ENCODE measurements around the gene RGS12. TPM values are rescaled to one million over a fixed set of nuclear protein-coding genes. Genes with fewer than 3 reads are reported as not detected.

RGS12 gene
- total and polyA plus RNA-seq, 2 donors (not counting 1 experiment from before 2014, with no cell fraction given), result 3.5 to 13.9 TPM

GRCh38 chr4:3320361-3321023, 27.7 kb downstream of the RGS12 start:
- Histone ChIP-seq H3K9ac (ENCODE audit: low read length) (no peak overlapping the region), H3K27ac (ENCODE audit: low read length in 2 of 2) (no peak overlapping the region), H3K4me2 (replicated peaks; ENCODE audit: low read depth, low read length, poor library complexity, severe bottlenecking) (no peak overlapping the region), H3K9me3 (ENCODE audit: control extremely low read depth in 1 of 3, control insufficient read depth in 2 of 3, insufficient read depth in 1 of 3, low read length in 2 of 3) (peaks cover 0 to 10% (median 0%) of the 10 kb centered on the region in 3 donors), H2AFZ (ENCODE audit: insufficient read depth, low read depth, low read length, poor library complexity, severe bottlenecking) (no peak overlapping the region), H3K36me3 (replicated peaks in 1 of 2; ENCODE audit: control extremely low read depth in 1 of 2, control insufficient read depth in 1 of 2, extremely low read depth in 1 of 2, insufficient read depth in 2 of 2, low read length in 1 of 2) (no peaks in the 10 kb centered on the region), H3K4me1 (ENCODE audit: control insufficient read depth in 2 of 2, insufficient read depth in 2 of 2, low read length in 2 of 2) (no peaks in the 10 kb centered on the region), H3K79me2 (ENCODE audit: control insufficient read depth, insufficient read depth, low read length) (no peaks in the 10 kb centered on the region), H3K4me3 (ENCODE audit: control extremely low read depth in 1 of 5, extremely low read depth in 1 of 5, insufficient read depth in 1 of 5, low read depth in 2 of 5, low read length in 4 of 5) (no peak overlapping the region), H4K20me1 (ENCODE audit: control insufficient read depth, insufficient read depth, low read length, poor library complexity, severe bottlenecking) (no peaks in the 10 kb centered on the region), H3K27me3 (replicated peaks in 1 of 4; ENCODE audit: control extremely low read depth in 1 of 4, control insufficient read depth in 3 of 4, insufficient read depth in 4 of 4, low read length in 3 of 4) (no peaks in the 10 kb centered on the region)
- no peak overlapping the region for H3K27ac Mint-ChIP-seq
- H3K4me1 Mint-ChIP-seq, result no peaks in the 10 kb centered on the region
- intact Hi-C loops (cut with micrococcal nuclease), result no loop called here
- H3K27me3 Mint-ChIP-seq, result no peaks in the 10 kb centered on the region
- no peak for DNase-seq
- CTCF ChIA-PET, result interaction anchor here (2.2 kb wide), 1 partner anchor 26 kb away, joined by 7 read pairs; no protein-coding TSS in a partner anchor
- no peak overlapping the region for H3K4me3 Mint-ChIP-seq
- ATAC-seq (ENCODE audit: low read depth), result no peak
- 96% methylated on average over 17 of the region's 21 CpGs for WGBS (ENCODE audit: insufficient coverage)
- TF ChIP-seq CTCF (IDR thresholded peaks at IDR 0.05), result no peak
- no peak for TF ChIP-seq EZH2 (IDR thresholded peaks at IDR 0.05; ENCODE audit: borderline replicate concordance, insufficient read depth, low read depth, low read length, poor library complexity, severe bottlenecking)
- POLR2A ChIA-PET, result no interaction called here
- H3K9me3 Mint-ChIP-seq (ENCODE audit: insufficient read depth), result no peaks in the 10 kb centered on the region

- H3K4me3 Mint-ChIP-seq, result no peak overlapping the region
- Histone ChIP-seq H3K27me3 (replicated peaks in 1 of 4; ENCODE audit: control extremely low read depth in 1 of 4, control insufficient read depth in 3 of 4, insufficient read depth in 4 of 4, low read length in 3 of 4) (no peaks in the 10 kb centered on the region), H3K79me2 (ENCODE audit: control insufficient read depth, insufficient read depth, low read length) (no peaks in the 10 kb centered on the region), H3K27ac (ENCODE audit: low read length in 2 of 2) (no peak overlapping the region), H3K9ac (ENCODE audit: low read length) (no peak overlapping the region), H3K4me3 (ENCODE audit: control extremely low read depth in 1 of 5, extremely low read depth in 1 of 5, insufficient read depth in 1 of 5, low read depth in 2 of 5, low read length in 4 of 5) (no peak overlapping the region), H4K20me1 (ENCODE audit: control insufficient read depth, insufficient read depth, low read length, poor library complexity, severe bottlenecking) (no peaks in the 10 kb centered on the region), H3K4me1 (ENCODE audit: control insufficient read depth in 2 of 2, insufficient read depth in 2 of 2, low read length in 2 of 2) (no peaks in the 10 kb centered on the region), H3K36me3 (replicated peaks in 1 of 2; ENCODE audit: control extremely low read depth in 1 of 2, control insufficient read depth in 1 of 2, extremely low read depth in 1 of 2, insufficient read depth in 2 of 2, low read length in 1 of 2) (no peaks in the 10 kb centered on the region), H3K9me3 (ENCODE audit: control extremely low read depth in 1 of 3, control insufficient read depth in 2 of 3, insufficient read depth in 1 of 3, low read length in 2 of 3) (peaks cover 0 to 10% (median 0%) of the 10 kb centered on the region in 3 donors), H3K4me2 (replicated peaks; ENCODE audit: low read depth, low read length, poor library complexity, severe bottlenecking) (no peak overlapping the region), H2AFZ (ENCODE audit: insufficient read depth, low read depth, low read length, poor library complexity, severe bottlenecking) (no peak overlapping the region)
- DNase-seq (no peak), ATAC-seq (ENCODE audit: low read depth) (no peak)
- no peaks in the 10 kb centered on the region for H3K4me1 Mint-ChIP-seq
- intact Hi-C loops (cut with micrococcal nuclease), result no loop called here
- ChIA-PET CTCF (no interaction called here), POLR2A (no interaction called here)
- H3K27me3 Mint-ChIP-seq, result no peaks in the 10 kb centered on the region
- H3K27ac Mint-ChIP-seq, result no peak overlapping the region
- TF ChIP-seq EZH2 (IDR thresholded peaks at IDR 0.05; ENCODE audit: borderline replicate concordance, insufficient read depth, low read depth, low read length, poor library complexity, severe bottlenecking), result no peak
- TF ChIP-seq CTCF (IDR thresholded peaks at IDR 0.05), result no peak
- H3K9me3 Mint-ChIP-seq (ENCODE audit: insufficient read depth), result no peaks in the 10 kb centered on the region
- 91% methylated on average over 9 of the region's 14 CpGs for WGBS (ENCODE audit: insufficient coverage)
These were observed 28.6 kb downstream of the RGS12 start for GRCh38 chr4:3321295-3321889.

All from B cell (primary cell).